ENCODE data around the gene GSTM3. TPM values are rescaled to one million over a fixed set of nuclear protein-coding genes. Genes with fewer than 3 reads are reported as not detected.
"Not testable (repeated sequence)": the region's sequence is repeated elsewhere in the genome, so short reads cannot be mapped to it uniquely, and the experiment has no call there.

The GSTM3 gene
- total RNA-seq, 2 experiments from 2014 or later = 5.0 TPM

- POLR2A ChIA-PET = no interaction called here
- Mint-ChIP-seq H3K9me3 (peaks cover 14% of the 10 kb centered on the region), H3K4me1 (no peaks in the 10 kb centered on the region), H3K36me3 (no peaks in the 10 kb centered on the region), H3K27me3 (no peaks in the 10 kb centered on the region), H3K27ac (no peak overlapping the region), H3K4me3 (no peak overlapping the region)
- ATAC-seq (ENCODE audit: low read depth) (no peak), DNase-seq (no peak)
Measured at GRCh38 chr1:109705411-109705810, 35.4 kb downstream of the GSTM3 start.

- no peaks in the 10 kb centered on the region for H3K4me1 Mint-ChIP-seq
- H3K4me3 Mint-ChIP-seq = no peak overlapping the region
- no peak for ATAC-seq (ENCODE audit: low read depth)
- no peak for DNase-seq
- H3K9me3 Mint-ChIP-seq = peaks cover 12% of the 10 kb centered on the region
- H3K27me3 Mint-ChIP-seq = no peaks in the 10 kb centered on the region
- no peaks in the 10 kb centered on the region for H3K36me3 Mint-ChIP-seq
- POLR2A ChIA-PET = no interaction called here
- H3K27ac Mint-ChIP-seq = no peak overlapping the region
Measured at GRCh38 chr1:109704173-109704572, 36.7 kb downstream of the GSTM3 start.

- H3K36me3 Mint-ChIP-seq; H3K27me3 Mint-ChIP-seq; H3K9me3 Mint-ChIP-seq; POLR2A ChIA-PET; H3K4me3 Mint-ChIP-seq; DNase-seq; H3K27ac Mint-ChIP-seq; ATAC-seq (ENCODE audit: low read depth); H3K4me1 Mint-ChIP-seq: not testable (repeated sequence)
Measured at GRCh38 chr1:109702940-109703339, 37.9 kb downstream of the GSTM3 start.

GRCh38 chr1:109697861-109698260, 43.0 kb downstream of the GSTM3 start:
- H3K36me3 Mint-ChIP-seq; H3K27ac Mint-ChIP-seq; POLR2A ChIA-PET; H3K9me3 Mint-ChIP-seq; ATAC-seq (ENCODE audit: low read depth); H3K4me3 Mint-ChIP-seq; H3K4me1 Mint-ChIP-seq; H3K27me3 Mint-ChIP-seq; DNase-seq: not testable (repeated sequence)

GRCh38 chr1:109697066-109697465, 43.8 kb downstream of the GSTM3 start:
- H3K36me3 Mint-ChIP-seq = no peaks in the 10 kb centered on the region
- H3K27ac Mint-ChIP-seq = no peak overlapping the region
- ATAC-seq (ENCODE audit: low read depth) (no peak), DNase-seq (no peak)
- H3K4me3 Mint-ChIP-seq = no peak overlapping the region
- no peaks in the 10 kb centered on the region for H3K4me1 Mint-ChIP-seq
- no peaks in the 10 kb centered on the region for H3K27me3 Mint-ChIP-seq
- no peaks in the 10 kb centered on the region for H3K9me3 Mint-ChIP-seq
- POLR2A ChIA-PET = no interaction called here

GRCh38 chr1:109695138-109695537, 45.7 kb downstream of the GSTM3 start:
- POLR2A ChIA-PET = not testable (repeated sequence)

GRCh38 chr1:109694400-109694799, 46.4 kb downstream of the GSTM3 start:
- H3K9me3 Mint-ChIP-seq, H3K36me3 Mint-ChIP-seq: not testable (repeated sequence)

More at GRCh38 chr1:109695138-109695537, 45.7 kb downstream of the GSTM3 start:
- not testable (repeated sequence) for DNase-seq; H3K4me3 Mint-ChIP-seq; H3K9me3 Mint-ChIP-seq; H3K4me1 Mint-ChIP-seq; H3K27ac Mint-ChIP-seq; ATAC-seq (ENCODE audit: low read depth); H3K27me3 Mint-ChIP-seq; H3K36me3 Mint-ChIP-seq

GRCh38 chr1:109691759-109692158, 49.1 kb downstream of the GSTM3 start:
- Mint-ChIP-seq H3K4me3 (no peak overlapping the region), H3K4me1 (no peaks in the 10 kb centered on the region), H3K27ac (no peak overlapping the region), H3K27me3 (no peaks in the 10 kb centered on the region), H3K9me3 (no peaks in the 10 kb centered on the region), H3K36me3 (no peaks in the 10 kb centered on the region)
- DNase-seq (no peak), ATAC-seq (ENCODE audit: low read depth) (no peak)
- POLR2A ChIA-PET = no interaction called here

More at GRCh38 chr1:109694400-109694799, 46.4 kb downstream of the GSTM3 start:
- POLR2A ChIA-PET; ATAC-seq (ENCODE audit: low read depth); H3K27ac Mint-ChIP-seq; H3K4me1 Mint-ChIP-seq; H3K27me3 Mint-ChIP-seq; DNase-seq; H3K4me3 Mint-ChIP-seq: not testable (repeated sequence)

GRCh38 chr1:109689844-109690405, 50.9 kb downstream of the GSTM3 start:
- DNase-seq (no peak), ATAC-seq (ENCODE audit: low read depth) (no peak)
- no peak overlapping the region for H3K27ac Mint-ChIP-seq
- no peaks in the 10 kb centered on the region for H3K4me1 Mint-ChIP-seq
- no peak overlapping the region for H3K4me3 Mint-ChIP-seq
- no peaks in the 10 kb centered on the region for H3K9me3 Mint-ChIP-seq
- POLR2A ChIA-PET = no interaction called here
- no peaks in the 10 kb centered on the region for H3K36me3 Mint-ChIP-seq
- H3K27me3 Mint-ChIP-seq = no peaks in the 10 kb centered on the region

GRCh38 chr1:109687641-109688499, 53.0 kb downstream of the GSTM3 start, which contains the start of gene GSTM1:
GSTM1 (plus strand) TSS chr1:109687817; CDS start chr1:109687874, 57 bp downstream.
- Mint-ChIP-seq H3K36me3 (no peaks in the 10 kb centered on the region), H3K4me3 (no peak within 1 kb of the TSS), H3K9me3 (no peaks in the 10 kb centered on the region), H3K27me3 (no peaks in the 10 kb centered on the region), H3K27ac (no peak within 1 kb of the TSS), H3K4me1 (no peaks in the 10 kb centered on the region)
- no peak for DNase-seq
- POLR2A ChIA-PET = no interaction called here
- ATAC-seq (ENCODE audit: low read depth) = no peak

GRCh38 chr1:109687109-109687508, 53.7 kb downstream of the GSTM3 start:
- DNase-seq; H3K9me3 Mint-ChIP-seq; H3K4me1 Mint-ChIP-seq; H3K27ac Mint-ChIP-seq; POLR2A ChIA-PET; H3K27me3 Mint-ChIP-seq; H3K4me3 Mint-ChIP-seq; ATAC-seq (ENCODE audit: low read depth); H3K36me3 Mint-ChIP-seq: not testable (repeated sequence)

GRCh38 chr1:109685890-109686289, 54.9 kb downstream of the GSTM3 start:
- DNase-seq; POLR2A ChIA-PET; H3K4me1 Mint-ChIP-seq; H3K36me3 Mint-ChIP-seq; H3K27me3 Mint-ChIP-seq; H3K4me3 Mint-ChIP-seq; H3K27ac Mint-ChIP-seq; H3K9me3 Mint-ChIP-seq; ATAC-seq (ENCODE audit: low read depth): not testable (repeated sequence)

GRCh38 chr1:109685399-109685798, 55.4 kb downstream of the GSTM3 start:
- not testable (repeated sequence) for H3K27me3 Mint-ChIP-seq

GRCh38 chr1:109684777-109685176, 56.1 kb downstream of the GSTM3 start:
- H3K27ac Mint-ChIP-seq; H3K4me1 Mint-ChIP-seq; H3K4me3 Mint-ChIP-seq; DNase-seq; H3K36me3 Mint-ChIP-seq; ATAC-seq (ENCODE audit: low read depth); H3K9me3 Mint-ChIP-seq; H3K27me3 Mint-ChIP-seq; POLR2A ChIA-PET: not testable (repeated sequence)

More at GRCh38 chr1:109685399-109685798, 55.4 kb downstream of the GSTM3 start:
- H3K27ac Mint-ChIP-seq; H3K9me3 Mint-ChIP-seq; H3K4me1 Mint-ChIP-seq; ATAC-seq (ENCODE audit: low read depth); H3K4me3 Mint-ChIP-seq; POLR2A ChIA-PET; H3K36me3 Mint-ChIP-seq; DNase-seq: not testable (repeated sequence)
